ENCODE measurements around the gene GRID1.

- TF ChIP-seq GTF2I (CRISPR knock-in tag; conservative IDR thresholded peaks at IDR 0.05): no peak
- TF ChIP-seq CTCF (IDR thresholded peaks at IDR 0.05): no peak
- no peak for TF ChIP-seq MAX (CRISPR knock-in tag; IDR thresholded peaks at IDR 0.05)
- no peak for TF ChIP-seq ZNF317 (CRISPR knock-in tag; IDR thresholded peaks at IDR 0.05; ENCODE audit: borderline replicate concordance, low read depth)
- TF ChIP-seq ZNF219 (CRISPR knock-in tag; IDR thresholded peaks at IDR 0.05; ENCODE audit: borderline replicate concordance): no peak
- no peak for TF ChIP-seq PREB (CRISPR knock-in tag; IDR thresholded peaks at IDR 0.05; ENCODE audit: borderline replicate concordance)
- no peak for TF ChIP-seq ZNF512 (CRISPR knock-in tag; IDR thresholded peaks at IDR 0.05; ENCODE audit: borderline replicate concordance)
- TF ChIP-seq ZNF138 (CRISPR knock-in tag; conservative IDR thresholded peaks at IDR 0.05): no peak
- no peak for TF ChIP-seq JUN (CRISPR knock-in tag; IDR thresholded peaks at IDR 0.05)
- TF ChIP-seq SMAD3 (CRISPR knock-in tag; IDR thresholded peaks at IDR 0.05; ENCODE audit: borderline replicate concordance): no peak
- TF ChIP-seq ESRRA (CRISPR knock-in tag; IDR thresholded peaks at IDR 0.05; ENCODE audit: borderline replicate concordance): no peak
- no peak for TF ChIP-seq CBFB (CRISPR knock-in tag; IDR thresholded peaks at IDR 0.05; ENCODE audit: low read depth)
- TF ChIP-seq ATF2 (CRISPR knock-in tag; IDR thresholded peaks at IDR 0.05; ENCODE audit: borderline replicate concordance, low read depth): no peak
These were observed 502.4 kb downstream of the GRID1 start for GRCh38 chr10:85864173-85864549.

Data from WTC11 (cell line).